Fibroblast of villous mesenchyme (primary cell): Measurements from ENCODE around the gene CSTB. TPM values are rescaled to one million over a fixed set of nuclear protein-coding genes. Genes with fewer than 3 reads are reported as not detected.

Source experiments
- DNase-seq: peaks from one replicate; pipeline ENCODE4 v3.0.0-alpha.2; 2010; ENCODE audit warnings: low read depth
- H3K4me3 ChIP-seq: 2 replicates; pipeline ENCODE4 v1.5.1; 2011; ENCODE audit warnings: low read depth, mild to moderate bottlenecking, low read length
- total RNA-seq: library from RNA; depleted of rRNA; stranded (reverse); fragments of >200 nt; gene quantifications from 2 replicates; pipeline ENCODE4 v1.2.3, GENCODE V29; 2012
- TF ChIP-seq, protein P1 (sequence below): IDR thresholded peaks from 2 replicates; pipeline ENCODE4 v1.5.1; 2012; ENCODE audit warnings: low read depth, mild to moderate bottlenecking, low read length; ENCODE audit not compliant: insufficient read depth

Gene CSTB
- total RNA-seq, 1 donor: 16.0 TPM

- H3K4me3 ChIP-seq: no peak overlapping the region
- DNase-seq: no peak
- TF ChIP-seq, protein P1, sequence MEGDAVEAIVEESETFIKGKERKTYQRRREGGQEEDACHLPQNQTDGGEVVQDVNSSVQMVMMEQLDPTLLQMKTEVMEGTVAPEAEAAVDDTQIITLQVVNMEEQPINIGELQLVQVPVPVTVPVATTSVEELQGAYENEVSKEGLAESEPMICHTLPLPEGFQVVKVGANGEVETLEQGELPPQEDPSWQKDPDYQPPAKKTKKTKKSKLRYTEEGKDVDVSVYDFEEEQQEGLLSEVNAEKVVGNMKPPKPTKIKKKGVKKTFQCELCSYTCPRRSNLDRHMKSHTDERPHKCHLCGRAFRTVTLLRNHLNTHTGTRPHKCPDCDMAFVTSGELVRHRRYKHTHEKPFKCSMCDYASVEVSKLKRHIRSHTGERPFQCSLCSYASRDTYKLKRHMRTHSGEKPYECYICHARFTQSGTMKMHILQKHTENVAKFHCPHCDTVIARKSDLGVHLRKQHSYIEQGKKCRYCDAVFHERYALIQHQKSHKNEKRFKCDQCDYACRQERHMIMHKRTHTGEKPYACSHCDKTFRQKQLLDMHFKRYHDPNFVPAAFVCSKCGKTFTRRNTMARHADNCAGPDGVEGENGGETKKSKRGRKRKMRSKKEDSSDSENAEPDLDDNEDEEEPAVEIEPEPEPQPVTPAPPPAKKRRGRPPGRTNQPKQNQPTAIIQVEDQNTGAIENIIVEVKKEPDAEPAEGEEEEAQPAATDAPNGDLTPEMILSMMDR: no peak
These were observed 26.7 kb upstream of the CSTB start for GRCh38 chr21:43802713-43803313.

- no peak overlapping the region for H3K4me3 ChIP-seq
- no peak for DNase-seq
- TF ChIP-seq, protein P1: no peak
These were observed 25.1 kb upstream of the CSTB start for GRCh38 chr21:43801006-43801783.

DNA sequence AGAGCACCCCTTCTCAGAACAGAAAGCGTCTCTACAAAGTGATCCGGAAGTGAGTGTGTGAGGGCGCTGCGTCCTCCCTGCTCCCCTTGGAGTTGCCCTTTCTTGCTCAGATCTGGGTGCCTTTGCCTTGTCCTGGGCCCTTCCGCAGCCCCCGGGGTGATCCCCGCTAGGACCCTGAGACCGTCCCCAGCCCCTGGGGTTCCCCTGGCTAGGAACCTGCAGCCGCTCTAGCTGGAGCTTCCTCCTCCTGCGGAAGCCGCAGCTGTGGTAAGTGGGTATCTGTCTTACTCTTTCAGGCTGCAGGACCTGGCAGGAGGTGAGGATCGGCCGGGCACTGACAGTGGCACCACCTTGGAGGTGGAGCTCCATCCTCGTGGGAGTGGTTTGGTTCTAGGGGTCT lies 24.5 kb upstream of the CSTB start:
- TF ChIP-seq, protein P1: no peak
- DNase-seq: no peak
- no peak overlapping the region for H3K4me3 ChIP-seq

DNA sequence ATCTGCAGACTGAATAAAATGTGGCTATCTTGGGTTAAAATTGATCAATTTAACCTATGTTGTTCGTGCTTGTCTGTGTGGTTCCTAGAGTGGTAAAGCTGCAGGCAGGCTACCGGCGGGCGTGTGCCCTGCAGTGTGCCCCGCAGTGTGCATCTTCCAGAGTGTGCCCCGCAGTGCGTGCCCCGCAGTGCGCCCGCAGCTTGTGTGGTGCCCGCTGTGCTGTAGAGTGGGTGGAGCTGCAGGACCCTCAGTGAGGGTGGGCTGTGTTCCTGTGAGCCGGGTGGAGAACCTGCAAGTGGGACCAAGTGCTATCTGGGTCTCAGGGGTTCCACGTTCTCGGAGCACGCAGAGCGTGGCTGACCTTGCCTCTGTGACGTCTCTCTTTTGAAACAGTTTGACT lies 24.0 kb upstream of the CSTB start:
- no peak overlapping the region for H3K4me3 ChIP-seq
- TF ChIP-seq, protein P1: no peak
- no peak for DNase-seq

DNA sequence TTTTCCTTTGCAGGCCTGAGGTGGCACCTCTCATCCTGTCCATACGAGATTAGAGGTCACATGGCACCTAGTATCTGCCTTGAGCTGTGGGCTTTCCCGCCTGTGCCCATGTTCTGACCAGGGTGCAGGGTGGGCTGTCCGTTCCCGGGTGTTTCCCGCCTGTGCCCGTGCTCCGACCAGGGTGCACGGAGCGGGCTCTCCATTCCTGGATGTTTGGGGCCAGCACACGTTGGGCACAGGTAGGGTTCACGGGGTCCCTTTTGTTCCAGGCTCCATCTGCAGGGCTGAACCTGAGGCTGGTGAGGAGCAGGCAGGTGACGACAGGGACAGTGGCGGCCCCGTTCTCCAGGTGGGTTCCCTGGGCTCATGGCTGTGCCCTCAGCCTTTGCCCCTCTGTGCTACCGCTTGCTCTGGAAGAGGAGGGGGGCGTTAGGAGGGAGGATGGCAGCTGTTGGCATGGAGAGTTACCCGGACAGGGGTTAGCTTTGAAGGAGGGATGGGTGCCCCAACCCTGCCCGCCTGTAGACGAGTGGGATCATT lies 23.3 kb upstream of the CSTB start:
- TF ChIP-seq, protein P1: no peak

GRCh38 chr21:43797925-43798715 lies 22.0 kb upstream of the CSTB start:
- TF ChIP-seq, protein P1: no peak
- no peak overlapping the region for H3K4me3 ChIP-seq
- DNase-seq: no peak

More for the DNA sequence above, 23.3 kb upstream of the CSTB start:
- H3K4me3 ChIP-seq: no peak overlapping the region
- DNase-seq: no peak
